HEK293 (cell line): ENCODE results near the gene ZNF236.
A peak's percentile ranks its signal among the peaks of the same experiment; 100 is the strongest.

Experiments used
- GLIS1 ChIP-seq: fragments of 450-650 bp; formaldehyde crosslinking; IDR thresholded peaks from 2 replicates; pipeline ENCODE4 v1.5.1; 2016; ENCODE audit warnings: missing biosample characterization, missing genetic modification characterization
- HOXA7 ChIP-seq: sonication (generic); formaldehyde crosslinking; IDR thresholded peaks from 2 replicates; pipeline ENCODE4 v1.8.1; 2022; ENCODE audit warnings: missing genetic modification reagents, borderline replicate concordance
- PATZ1 ChIP-seq: fragments of 450-650 bp; formaldehyde crosslinking; IDR thresholded peaks from 2 replicates; pipeline ENCODE4 v1.5.1; 2016; ENCODE audit warnings: missing biosample characterization, missing genetic modification characterization
- REST ChIP-seq: fragments of 450-650 bp; formaldehyde crosslinking; IDR thresholded peaks from 2 replicates; pipeline ENCODE4 v1.5.1; 2016; ENCODE audit warnings: missing biosample characterization, missing genetic modification characterization
- ZBTB8A ChIP-seq: fragments of 450-650 bp; formaldehyde crosslinking; IDR thresholded peaks from 2 replicates; pipeline ENCODE4 v1.5.1; 2016; ENCODE audit warnings: missing biosample characterization, missing genetic modification characterization
- ZNF140 ChIP-seq: fragments of 450-650 bp; formaldehyde crosslinking; IDR thresholded peaks from 2 replicates; pipeline ENCODE4 v1.5.1; 2016; ENCODE audit warnings: missing biosample characterization, missing genetic modification characterization
- ZNF341 ChIP-seq: fragments of 450-650 bp; formaldehyde crosslinking; IDR thresholded peaks from 2 replicates; pipeline ENCODE4; 2016; ENCODE audit warnings: low read depth, missing biosample characterization, missing genetic modification characterization
- ZNF37A ChIP-seq: fragments of 450-650 bp; IDR thresholded peaks from 2 replicates; pipeline ENCODE4 v1.5.1; 2018; ENCODE audit warnings: missing biosample characterization, missing genetic modification characterization
- ZNF518A ChIP-seq: fragments of 450-650 bp; formaldehyde crosslinking; conservative IDR thresholded peaks from 2 replicates; pipeline ENCODE4 v1.5.1; 2016; ENCODE audit warnings: low read depth, missing biosample characterization, missing genetic modification characterization
- ZNF639 ChIP-seq: fragments of 450-650 bp; formaldehyde crosslinking; IDR thresholded peaks from 2 replicates; pipeline ENCODE4 v1.5.1; 2016; ENCODE audit warnings: missing biosample characterization, missing genetic modification characterization
- ZNF692 ChIP-seq: fragments of 450-650 bp; formaldehyde crosslinking; IDR thresholded peaks from 2 replicates; pipeline ENCODE4 v1.5.1; 2016; ENCODE audit warnings: missing biosample characterization, missing genetic modification characterization
- ZNF843 ChIP-seq: fragments of 450-650 bp; formaldehyde crosslinking; IDR thresholded peaks from 2 replicates; pipeline ENCODE4 v1.5.1; 2016; ENCODE audit warnings: missing biosample characterization, missing genetic modification characterization
- ZXDB ChIP-seq: fragments of 450-650 bp; formaldehyde crosslinking; IDR thresholded peaks from 2 replicates; pipeline ENCODE4 v1.5.1; 2016; ENCODE audit warnings: missing biosample characterization, missing genetic modification characterization

Gene ZNF236

GRCh38 chr18:76801567-76802505 is 20.5 kb upstream of the ZNF236 start (continued):
- TF ChIP-seq ZNF518A (tag by site-specific recombination) (no peak), REST (tag by site-specific recombination) (peak; percentile 85), ZXDB (tag by site-specific recombination) (0 out of 2 replicates have a peak, but pooled peaks have one; percentile 35), ZNF140 (tag by site-specific recombination) (no peak), HOXA7 (CRISPR knock-in tag) (no peak), GLIS1 (tag by site-specific recombination) (peak; percentile 59), ZNF843 (tag by site-specific recombination) (0 out of 2 replicates have a peak, but pooled peaks have one; percentile 15), ZNF692 (tag by site-specific recombination) (no peak), ZNF37A (tag by site-specific recombination) (no peak), ZBTB8A (tag by site-specific recombination) (peak; percentile 38; the same call in 1 of the 2 replicates), PATZ1 (tag by site-specific recombination) (peak; percentile 87), ZNF341 (tag by site-specific recombination) (peak; percentile 45; the same call in 1 of the 2 replicates), ZNF639 (tag by site-specific recombination) (no peak)
